ENCODE measurements around the gene ADD2. TPM values are rescaled to one million over a fixed set of nuclear protein-coding genes. Genes with fewer than 3 reads are reported as not detected.

The ADD2 gene
- total RNA-seq, 4 donors from 2014 or later, result 1.9 to 6.5 (median 3.1) TPM

DNA sequence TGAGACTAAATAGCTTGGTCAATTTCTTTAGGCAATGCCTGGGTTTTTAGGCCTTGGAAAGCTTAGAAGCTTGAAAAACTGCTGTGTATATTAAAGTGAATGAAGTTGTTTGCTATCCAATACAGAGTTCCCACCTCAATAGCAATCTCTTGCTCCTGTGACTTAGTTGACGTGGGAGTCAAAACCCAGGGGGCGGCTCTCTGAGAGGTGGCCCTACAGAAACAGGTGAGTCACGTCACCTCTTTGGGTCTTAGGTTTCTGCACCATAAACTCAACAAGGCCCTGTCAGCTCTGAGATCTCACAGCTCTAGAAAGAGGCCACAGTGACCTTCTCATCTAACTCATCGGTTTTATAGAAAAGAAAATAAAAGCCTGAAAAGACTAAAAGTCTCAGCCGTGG is 79.6 kb downstream of the ADD2 start:
- H3K36me3 ChIP-seq, result no peaks in the 10 kb centered on the region
- TF ChIP-seq, protein P1, sequence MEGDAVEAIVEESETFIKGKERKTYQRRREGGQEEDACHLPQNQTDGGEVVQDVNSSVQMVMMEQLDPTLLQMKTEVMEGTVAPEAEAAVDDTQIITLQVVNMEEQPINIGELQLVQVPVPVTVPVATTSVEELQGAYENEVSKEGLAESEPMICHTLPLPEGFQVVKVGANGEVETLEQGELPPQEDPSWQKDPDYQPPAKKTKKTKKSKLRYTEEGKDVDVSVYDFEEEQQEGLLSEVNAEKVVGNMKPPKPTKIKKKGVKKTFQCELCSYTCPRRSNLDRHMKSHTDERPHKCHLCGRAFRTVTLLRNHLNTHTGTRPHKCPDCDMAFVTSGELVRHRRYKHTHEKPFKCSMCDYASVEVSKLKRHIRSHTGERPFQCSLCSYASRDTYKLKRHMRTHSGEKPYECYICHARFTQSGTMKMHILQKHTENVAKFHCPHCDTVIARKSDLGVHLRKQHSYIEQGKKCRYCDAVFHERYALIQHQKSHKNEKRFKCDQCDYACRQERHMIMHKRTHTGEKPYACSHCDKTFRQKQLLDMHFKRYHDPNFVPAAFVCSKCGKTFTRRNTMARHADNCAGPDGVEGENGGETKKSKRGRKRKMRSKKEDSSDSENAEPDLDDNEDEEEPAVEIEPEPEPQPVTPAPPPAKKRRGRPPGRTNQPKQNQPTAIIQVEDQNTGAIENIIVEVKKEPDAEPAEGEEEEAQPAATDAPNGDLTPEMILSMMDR (IDR thresholded peaks at IDR 0.05), result no peak
- TF ChIP-seq POLR2A (IDR thresholded peaks at IDR 0.05), result no peak
- no peaks in the 10 kb centered on the region for H3K27me3 ChIP-seq
- intact Hi-C loops (cut with DNase I), result no loop called here
- WGBS, 2 donors, result 92 to 93% methylated on average over 5 of the region's 5 CpGs
- no peaks in the 10 kb centered on the region for H3K9me3 ChIP-seq
- no peak for DNase-seq
- H3K4me1 ChIP-seq, result no peaks in the 10 kb centered on the region
- no peak overlapping the region for H3K27ac ChIP-seq
- no peak overlapping the region for H3K4me3 ChIP-seq (replicated peaks in 1 of 3)

DNA sequence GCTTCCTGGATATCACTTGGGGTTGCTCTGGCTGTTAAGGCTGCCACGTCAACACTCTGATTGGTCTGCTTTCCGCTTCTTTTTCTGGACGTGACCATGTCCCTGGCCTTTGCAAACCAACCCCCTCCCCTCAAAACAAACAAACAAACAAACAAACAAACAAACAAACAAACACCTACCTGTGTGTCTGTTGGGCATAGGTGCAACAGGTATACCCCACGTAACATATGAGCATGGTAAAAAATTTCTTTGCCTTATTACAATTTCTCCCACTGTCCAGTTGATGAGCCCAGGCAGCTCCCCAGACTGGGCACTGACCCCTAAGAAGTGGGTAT is 80.6 kb downstream of the ADD2 start:
- no peaks in the 10 kb centered on the region for H3K4me1 ChIP-seq
- H3K36me3 ChIP-seq, result no peaks in the 10 kb centered on the region
- intact Hi-C loops (cut with DNase I), result no loop called here
- no peak overlapping the region for H3K4me3 ChIP-seq (replicated peaks in 1 of 3)
- no peak overlapping the region for H3K27ac ChIP-seq
- TF ChIP-seq POLR2A (IDR thresholded peaks at IDR 0.05), result no peak
- TF ChIP-seq, protein P1 (IDR thresholded peaks at IDR 0.05), result no peak
- no peaks in the 10 kb centered on the region for H3K27me3 ChIP-seq
- no peaks in the 10 kb centered on the region for H3K9me3 ChIP-seq
- WGBS, 2 donors, result 96% methylated on average over 4 of the region's 4 CpGs
- no peak for DNase-seq

DNA sequence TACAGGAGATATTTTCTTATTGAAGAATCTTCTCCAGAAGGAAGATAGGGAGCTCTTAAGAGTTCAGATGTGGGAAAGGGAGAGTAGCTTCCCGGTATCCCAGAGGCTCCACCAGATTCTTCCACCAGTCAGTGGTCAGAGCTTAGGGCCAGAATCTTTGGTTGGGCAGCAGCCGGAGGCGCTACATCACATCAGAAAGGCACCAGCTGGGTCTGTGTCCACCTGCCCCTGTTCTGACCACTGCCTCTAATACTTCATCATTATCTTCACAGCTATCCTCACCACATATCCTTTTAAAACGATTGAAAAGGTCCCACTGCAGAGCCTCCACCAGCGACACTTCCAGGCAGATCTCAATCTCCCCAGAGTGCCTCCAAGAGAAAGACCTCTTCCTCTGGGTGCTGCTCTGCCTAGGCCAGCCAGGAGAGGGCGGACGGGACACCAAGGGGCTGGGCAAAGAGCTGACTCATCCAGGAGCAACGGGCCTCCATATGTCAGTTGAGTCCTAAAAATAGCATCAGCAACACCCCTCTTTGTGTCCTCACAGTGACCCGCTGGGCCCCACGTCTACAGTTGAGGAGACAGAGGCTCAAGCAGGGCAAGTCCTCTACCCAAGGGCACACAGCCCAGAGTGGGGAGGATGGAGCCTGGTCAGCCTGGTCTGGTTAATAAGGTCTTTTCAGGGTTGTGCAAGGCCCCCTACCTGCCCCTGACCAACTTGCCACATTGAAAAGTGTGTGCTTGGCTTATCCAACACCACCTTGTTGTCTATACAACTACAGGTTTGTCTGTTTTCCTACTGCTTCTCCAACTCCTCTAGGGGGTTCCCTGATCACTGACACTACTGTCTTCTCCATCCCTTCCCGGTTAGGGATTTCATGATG is 81.2 kb downstream of the ADD2 start:
- H3K27me3 ChIP-seq, result no peaks in the 10 kb centered on the region
- H3K36me3 ChIP-seq, result no peaks in the 10 kb centered on the region
- H3K27ac ChIP-seq, result no peak overlapping the region
- TF ChIP-seq POLR2A (IDR thresholded peaks at IDR 0.05), result no peak
- TF ChIP-seq, protein P1 (IDR thresholded peaks at IDR 0.05), result no peak
- intact Hi-C loops (cut with DNase I), result no loop called here
- no peak overlapping the region for H3K4me3 ChIP-seq (replicated peaks in 1 of 3)
- 72 to 77% methylated on average over 9 to 11 of the region's 11 CpGs for WGBS, 2 donors
- no peaks in the 10 kb centered on the region for H3K9me3 ChIP-seq
- no peaks in the 10 kb centered on the region for H3K4me1 ChIP-seq
- DNase-seq, result no peak

DNA sequence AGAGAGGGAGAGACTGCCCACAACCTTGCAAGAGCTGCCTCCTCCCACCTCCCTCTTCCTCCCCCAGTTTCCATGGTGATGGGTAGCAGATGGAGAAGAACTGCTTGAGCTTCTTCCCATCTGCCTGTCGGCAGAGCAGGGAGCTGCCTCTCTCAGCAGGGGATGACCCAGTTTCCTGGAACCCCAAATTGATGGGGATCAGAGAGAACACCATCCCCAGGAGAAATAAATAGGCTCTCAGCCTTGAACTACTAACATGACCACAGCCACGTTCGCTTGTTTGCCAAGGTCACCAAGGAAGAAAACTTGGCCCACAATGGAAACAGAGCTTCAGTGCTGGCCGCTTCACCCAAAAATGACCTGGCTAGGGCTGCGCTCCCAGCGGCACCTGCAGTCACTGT is 82.2 kb downstream of the ADD2 start:
- H3K27ac ChIP-seq, result no peak overlapping the region
- intact Hi-C loops (cut with DNase I), result no loop called here
- 79 to 83% methylated on average over 6 of the region's 6 CpGs for WGBS, 2 donors
- no peaks in the 10 kb centered on the region for H3K36me3 ChIP-seq
- H3K4me1 ChIP-seq, result no peaks in the 10 kb centered on the region
- no peaks in the 10 kb centered on the region for H3K9me3 ChIP-seq
- TF ChIP-seq, protein P1 (IDR thresholded peaks at IDR 0.05), result no peak
- TF ChIP-seq POLR2A (IDR thresholded peaks at IDR 0.05), result no peak
- no peak for DNase-seq
- no peaks in the 10 kb centered on the region for H3K27me3 ChIP-seq
- H3K4me3 ChIP-seq (replicated peaks in 1 of 3), result no peak overlapping the region

DNA sequence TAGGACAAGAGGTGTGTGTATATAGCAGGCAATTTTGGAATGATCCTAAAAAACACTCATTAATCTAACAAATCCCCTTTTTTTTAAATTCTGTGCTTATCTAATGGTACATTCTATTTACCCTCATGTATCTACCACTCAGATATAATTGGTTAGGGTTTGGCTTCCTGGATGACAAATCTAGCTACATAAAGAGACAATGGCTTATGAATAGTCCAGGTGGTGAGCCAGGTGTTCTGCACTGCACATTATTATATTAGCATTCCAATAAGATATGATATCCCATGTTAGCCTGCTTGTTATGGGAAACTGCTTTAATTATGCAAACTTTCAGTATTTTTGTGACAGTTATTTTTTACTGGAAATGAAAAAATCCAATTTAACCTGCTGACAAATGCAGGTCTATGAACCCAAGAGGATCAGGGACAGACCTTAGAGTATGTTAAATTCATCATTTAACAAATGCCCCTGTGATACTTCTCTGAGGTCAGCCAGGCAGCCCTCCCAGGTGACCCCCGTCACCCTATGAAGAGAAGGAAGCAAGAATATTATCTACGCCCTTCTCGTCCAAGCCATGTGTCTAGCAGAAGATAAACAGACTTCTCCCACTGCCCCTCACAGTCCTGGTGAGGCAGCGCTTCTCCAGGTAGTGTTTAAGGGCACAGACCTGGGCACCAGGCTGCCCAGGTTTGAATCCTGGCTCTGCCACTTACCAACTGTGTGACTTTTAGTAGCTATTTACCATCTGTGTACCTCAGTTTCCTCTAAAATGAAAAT is 83.0 kb downstream of the ADD2 start:
- no peaks in the 10 kb centered on the region for H3K9me3 ChIP-seq
- 94 to 97% methylated on average over 4 of the region's 4 CpGs for WGBS, 2 donors
- H3K27ac ChIP-seq, result no peak overlapping the region
- no peak for TF ChIP-seq POLR2A (IDR thresholded peaks at IDR 0.05)
- TF ChIP-seq, protein P1 (IDR thresholded peaks at IDR 0.05), result no peak
- no peaks in the 10 kb centered on the region for H3K36me3 ChIP-seq
- H3K4me3 ChIP-seq (replicated peaks in 1 of 3), result no peak overlapping the region
- no peak for DNase-seq
- H3K27me3 ChIP-seq, result no peaks in the 10 kb centered on the region
- intact Hi-C loops (cut with DNase I), result no loop called here
- H3K4me1 ChIP-seq, result no peaks in the 10 kb centered on the region

Measured in thyroid gland (tissue), 4 donors.